GM19372 (cell line): ENCODE data around the gene ARL15.

Experiments used
- ATAC-seq: cut with Tn5 transposase; IDR thresholded peaks from one replicate; pipeline ENCODE4 v1.9.1; 2021; ENCODE audit warnings: mild to moderate bottlenecking, low read depth, moderate library complexity; ENCODE audit not compliant: unreplicated experiment

The ARL15 gene

DNA sequence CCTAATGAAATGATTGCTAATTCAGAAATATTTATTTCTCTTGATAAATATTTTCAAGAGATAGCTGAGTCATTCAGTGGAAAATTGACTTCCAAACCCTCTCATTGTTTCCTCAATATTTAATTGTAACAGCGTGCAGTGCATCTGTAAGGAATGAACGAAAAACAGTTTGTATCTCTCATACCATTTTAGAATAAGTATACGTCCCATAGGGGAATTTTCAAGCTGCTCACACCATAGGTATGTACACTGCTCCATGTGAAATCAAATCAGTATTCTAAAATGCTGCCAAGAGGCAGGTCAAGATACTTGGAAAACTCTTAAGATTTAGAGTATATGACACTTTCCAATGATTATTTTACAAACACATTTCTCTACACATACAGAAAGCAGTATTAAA, 202.2 kb downstream of the ARL15 start:
- no peak for ATAC-seq

DNA sequence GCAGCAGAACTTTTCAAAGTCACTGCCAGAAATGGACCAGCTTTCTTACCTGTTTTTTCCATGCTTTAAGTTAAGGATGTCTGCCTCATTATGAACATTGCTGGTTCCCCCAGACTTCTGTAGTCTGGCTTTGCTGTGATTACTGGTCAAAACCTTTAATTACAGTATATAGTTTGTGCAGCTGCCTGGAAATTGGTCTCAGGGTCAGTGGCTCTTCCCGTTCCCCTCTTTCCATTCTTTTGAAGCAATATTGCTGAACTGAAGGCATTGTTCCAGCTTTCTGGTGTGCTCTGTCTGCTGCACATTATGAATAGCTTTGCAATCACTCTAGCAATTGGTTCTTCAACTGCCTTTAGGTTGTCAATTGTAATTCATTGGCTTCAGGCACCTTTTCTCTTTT, 206.5 kb downstream of the ARL15 start:
- ATAC-seq: no peak

DNA sequence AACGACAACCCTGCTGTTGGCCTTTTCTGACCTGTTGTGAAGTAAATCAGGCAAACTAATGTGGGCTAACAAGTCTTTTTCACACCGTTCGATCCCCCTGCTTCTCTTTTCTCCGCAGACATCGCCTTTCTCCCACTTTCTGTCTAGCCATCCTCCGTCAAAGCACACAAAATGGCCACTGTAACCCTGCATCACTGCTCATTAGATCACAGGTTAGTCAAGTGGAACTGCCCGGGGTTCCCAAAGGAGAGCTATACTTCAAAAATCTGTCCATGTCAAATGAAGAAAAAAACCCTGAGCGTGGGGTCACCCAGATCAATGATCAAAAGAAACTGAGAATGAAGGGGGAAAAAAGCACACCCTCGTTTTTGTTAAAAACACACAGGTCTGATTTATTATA, 212.1 kb downstream of the ARL15 start:
- ATAC-seq: no peak

DNA sequence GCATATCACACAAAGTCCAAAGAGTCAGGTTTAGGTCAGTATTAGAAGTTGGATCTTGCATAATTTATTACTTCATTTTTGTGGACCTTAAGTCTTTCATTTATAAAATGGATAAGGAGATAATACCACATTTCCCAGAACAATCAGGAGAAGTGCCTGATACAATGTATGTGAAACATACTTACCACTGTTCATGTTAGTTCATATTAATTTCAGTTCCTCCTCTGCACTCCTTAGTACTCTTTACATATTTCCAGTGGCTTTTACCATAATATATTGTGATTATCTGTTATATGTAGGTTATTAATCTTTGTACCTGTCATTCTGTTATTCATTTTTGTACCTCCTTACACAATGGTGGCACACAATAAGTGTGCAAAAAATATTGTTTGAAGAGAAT, 214.4 kb downstream of the ARL15 start:
- ATAC-seq: no peak

DNA sequence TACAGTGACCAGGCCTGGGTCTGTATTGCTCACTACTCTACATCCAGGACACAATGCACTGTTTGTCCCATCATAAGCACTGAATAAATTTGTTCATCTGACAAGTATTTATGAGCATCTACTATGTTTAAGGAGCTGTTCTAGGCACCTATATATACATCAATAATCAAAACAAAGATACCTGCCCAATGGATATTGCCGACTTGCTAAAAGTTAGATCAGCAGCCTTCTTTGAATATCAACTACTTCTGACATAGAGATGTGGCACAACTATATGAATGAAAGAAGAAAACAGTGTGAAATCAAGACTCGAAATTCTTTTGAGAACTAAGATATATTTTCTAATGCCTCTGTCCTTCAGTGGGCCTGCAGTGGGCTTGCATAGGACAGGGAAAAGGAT, 215.7 kb downstream of the ARL15 start:
- ATAC-seq: no peak

DNA sequence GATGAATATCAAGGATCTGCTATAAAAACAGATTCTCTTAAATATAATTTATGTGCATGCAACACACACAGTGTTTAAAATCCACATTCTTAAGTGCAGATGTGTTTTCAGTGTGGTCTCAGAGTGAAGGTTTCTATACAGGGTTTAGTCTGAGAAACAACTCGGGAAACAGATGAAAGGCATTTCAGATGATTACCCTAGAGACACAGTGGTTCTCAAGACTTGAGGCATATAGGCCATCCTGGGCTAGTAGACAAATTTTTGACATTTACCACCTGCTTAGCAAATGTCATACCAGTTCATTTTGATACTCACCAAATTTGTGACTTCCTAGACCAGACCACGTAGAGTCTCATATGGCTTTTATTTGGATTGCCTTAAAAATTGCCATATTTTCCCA, 216.5 kb downstream of the ARL15 start:
- no peak for ATAC-seq

DNA sequence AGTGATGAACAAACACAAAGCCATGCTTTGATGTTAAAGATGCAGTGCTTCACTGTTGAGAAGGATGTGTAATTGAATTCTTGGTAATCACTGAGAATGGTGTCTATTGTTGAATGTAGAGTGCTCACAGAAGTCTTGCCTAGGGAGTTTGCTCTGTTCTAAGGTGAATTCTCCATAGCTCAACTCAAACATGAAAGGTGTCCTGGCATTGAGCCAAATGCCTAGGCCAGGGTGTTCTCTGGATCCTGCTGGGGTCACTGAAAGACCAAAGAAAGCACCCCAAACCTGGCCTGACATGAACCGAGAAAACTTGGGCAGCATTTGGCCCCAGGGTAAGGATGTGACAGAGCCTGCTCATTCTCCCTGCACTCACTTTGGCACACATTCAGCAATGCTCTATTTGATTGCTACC, 217.3 kb downstream of the ARL15 start:
- no peak for ATAC-seq

DNA sequence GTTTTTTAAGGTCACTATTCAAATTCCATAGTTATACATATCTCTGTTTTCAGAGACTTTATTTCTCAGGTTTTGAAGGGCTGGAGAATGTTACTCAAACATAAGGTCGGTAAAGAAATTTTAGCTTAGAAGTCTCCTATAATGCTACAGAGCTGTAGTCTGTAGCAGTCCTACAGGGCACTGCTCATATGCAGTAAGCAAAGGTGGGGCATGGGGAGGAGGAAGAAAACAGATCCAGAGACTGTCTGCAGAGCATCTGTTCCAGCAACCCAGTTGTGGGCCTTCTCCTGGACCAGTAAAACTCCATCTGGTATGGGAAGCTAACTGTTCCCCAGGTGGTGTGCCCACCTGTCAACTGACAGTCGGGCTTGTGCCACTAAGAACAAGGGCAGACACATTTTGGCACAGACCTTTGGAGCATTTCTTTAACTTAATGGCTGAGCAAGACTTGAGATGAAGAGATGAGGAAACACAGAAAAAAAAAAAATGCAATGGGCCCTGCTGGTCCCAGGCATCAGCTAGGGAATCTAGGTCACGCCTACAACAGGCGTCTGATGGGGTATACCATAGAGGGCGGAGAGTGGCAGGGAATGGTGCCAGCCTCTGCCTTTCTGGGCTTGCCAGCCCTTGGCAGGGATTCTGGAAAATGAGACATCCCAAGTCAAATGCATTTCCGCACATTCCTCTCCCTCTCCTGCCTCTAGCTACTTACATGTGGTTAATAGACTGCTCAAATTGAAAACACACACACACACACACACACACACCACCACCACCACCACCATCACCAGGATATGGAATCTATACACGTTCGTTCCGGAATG, 218.9 kb downstream of the ARL15 start:
- ATAC-seq: no peak

DNA sequence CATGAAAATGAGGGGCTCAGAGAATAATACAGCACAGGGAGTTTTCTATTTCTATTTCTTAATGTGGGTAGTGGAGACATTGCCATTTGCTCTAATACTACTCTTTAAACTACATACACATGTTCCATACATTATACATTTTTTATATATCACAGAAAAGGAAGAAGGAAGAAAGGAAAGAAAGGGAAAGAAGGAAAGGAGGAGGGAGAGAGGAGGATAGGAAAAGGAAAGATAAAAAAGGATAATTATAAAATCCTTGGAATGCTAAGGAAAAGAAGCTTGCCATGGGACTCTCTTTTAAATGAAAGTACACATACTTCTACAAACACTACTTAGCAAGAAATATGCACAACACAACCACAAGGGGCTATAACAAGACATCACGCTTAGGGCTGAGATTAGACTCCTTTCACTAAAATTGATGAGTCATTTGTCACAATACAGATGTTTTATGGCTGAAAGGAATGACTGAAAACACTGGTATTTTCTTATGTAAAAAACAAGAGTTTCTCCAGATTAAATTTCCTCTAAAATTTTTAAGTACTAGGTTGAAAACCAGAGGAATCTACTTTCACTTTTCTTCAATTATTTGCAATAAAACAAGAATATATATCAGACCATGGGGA, 219.8 kb downstream of the ARL15 start:
- no peak for ATAC-seq

DNA sequence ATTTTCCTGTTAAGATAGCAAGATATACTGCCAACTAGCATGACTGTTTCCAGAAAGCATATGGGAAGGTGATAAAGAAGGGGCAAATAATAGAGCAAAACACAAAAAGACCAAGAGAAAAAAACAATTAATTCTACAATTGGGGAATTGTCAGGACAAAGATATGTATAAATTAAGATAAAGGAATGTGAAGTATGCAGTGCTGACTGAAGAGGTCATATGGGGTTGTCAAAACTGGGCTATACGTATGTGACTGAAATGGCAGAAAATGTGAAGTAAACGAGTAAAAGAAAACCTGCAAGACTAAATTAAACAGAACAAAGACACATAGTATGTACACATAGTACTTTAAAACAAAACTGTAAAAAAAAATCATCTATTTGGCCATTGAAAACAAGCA, 222.3 kb downstream of the ARL15 start:
- no peak for ATAC-seq

DNA sequence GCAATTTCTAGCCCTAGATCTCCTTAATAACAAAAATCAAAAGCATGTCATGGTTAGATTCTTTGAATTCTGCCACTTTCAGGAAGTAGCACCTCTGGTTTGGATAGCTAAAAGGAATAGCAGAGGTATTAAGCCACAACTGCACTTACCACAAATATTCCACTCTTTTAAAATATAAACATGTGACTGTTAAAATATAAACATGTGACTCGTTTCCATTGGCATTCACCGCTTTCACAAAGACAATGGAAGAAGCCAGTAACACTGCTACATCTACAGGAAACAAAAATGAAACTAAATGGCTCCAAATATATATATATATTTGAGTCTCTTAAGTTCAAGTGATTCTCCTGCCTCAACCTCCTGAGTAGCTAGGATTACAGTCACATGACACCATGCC, 222.9 kb downstream of the ARL15 start:
- ATAC-seq: no peak

DNA sequence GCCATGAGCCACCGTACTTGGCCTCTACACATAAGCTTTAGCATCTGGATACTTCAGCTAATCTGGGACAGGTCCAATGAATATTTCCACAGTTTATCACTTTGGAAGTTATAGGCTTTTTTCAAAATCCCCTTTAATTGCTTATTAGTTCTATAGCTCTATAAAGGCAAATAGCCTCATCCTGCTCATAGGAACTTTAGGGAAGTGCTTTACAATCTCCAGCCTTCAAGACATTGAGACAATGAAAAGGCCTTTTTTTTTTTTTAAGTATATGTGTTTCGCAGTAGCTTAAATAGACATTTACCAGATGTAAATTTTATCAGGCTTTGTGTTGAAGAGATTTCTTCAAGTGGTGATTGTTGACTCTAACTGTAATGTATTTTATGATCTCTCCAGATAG, 224.2 kb downstream of the ARL15 start:
- ATAC-seq: no peak

DNA sequence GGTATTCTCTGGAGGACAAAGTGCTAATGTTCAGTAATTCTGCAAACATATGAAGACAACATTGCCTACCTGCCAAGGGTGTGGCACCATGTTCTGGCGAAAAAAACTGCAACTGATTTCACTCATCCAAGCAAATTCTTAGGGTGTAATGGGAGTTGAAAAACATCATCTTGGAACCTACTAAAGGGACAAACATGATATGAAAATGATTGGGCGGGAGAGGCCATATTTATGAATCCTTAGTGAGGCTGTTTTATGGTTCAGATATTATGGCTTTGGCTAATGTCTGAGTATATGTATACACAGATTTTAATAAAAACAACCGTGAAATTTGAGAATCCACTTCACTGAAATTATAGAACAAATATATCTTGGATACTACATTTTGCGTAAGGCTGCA, 225.7 kb downstream of the ARL15 start:
- no peak for ATAC-seq

DNA sequence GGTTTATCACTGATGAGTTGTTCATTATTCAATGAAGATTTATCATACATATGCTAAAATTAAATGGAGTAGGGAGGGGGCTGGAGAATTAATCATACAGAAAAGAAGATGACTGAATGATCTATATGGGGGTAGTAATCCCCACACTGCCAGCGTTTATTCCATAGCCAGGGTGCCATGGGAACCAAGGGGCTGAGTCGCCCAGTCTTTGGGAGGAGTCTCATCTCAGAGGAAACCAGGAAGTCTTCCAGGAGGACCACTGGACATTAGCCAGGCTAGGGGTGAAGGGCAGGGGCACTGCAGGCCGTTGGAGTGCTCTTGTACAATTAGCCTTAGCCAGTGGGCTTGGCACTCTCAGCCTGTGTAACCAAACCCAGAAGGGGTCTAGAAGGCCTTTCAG, 226.5 kb downstream of the ARL15 start:
- no peak for ATAC-seq

DNA sequence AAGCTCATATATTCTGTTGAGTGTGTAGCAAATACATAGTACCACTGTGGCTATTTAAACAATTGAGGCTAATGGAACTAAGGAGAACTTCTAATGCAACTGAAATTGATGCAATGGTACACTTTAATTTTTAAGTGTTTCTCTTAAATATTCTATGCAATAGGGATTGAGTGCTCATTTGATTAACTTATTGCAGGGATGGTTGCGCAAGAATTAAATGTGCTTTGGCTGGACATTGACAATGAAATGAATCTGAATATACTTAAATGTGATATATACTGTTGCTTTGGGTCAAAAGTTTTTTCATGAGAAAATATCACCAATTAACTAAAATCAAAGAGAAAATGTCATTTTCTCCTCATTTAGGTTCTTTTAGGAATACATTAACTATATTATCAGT, 227.1 kb downstream of the ARL15 start:
- ATAC-seq: no peak

DNA sequence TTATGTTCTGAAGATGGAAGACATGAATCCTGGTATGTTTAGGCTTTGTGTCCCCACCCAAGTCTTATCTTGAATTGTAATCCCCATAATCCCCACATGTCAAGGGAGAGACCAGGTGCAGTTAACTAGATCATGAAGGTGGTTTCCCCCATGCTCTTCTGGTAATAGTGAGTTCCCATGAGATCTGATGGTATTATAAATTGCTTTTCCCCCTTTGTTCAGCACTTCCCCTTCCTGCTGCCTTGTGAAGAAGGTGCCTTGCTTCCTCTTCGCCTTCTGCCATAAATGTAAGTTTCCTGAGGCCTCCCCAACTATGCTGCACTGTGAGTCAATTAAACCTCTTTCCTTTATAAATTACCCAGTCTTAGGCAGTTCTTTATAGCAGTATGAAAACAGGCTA, 229.0 kb downstream of the ARL15 start:
- no peak for ATAC-seq

DNA sequence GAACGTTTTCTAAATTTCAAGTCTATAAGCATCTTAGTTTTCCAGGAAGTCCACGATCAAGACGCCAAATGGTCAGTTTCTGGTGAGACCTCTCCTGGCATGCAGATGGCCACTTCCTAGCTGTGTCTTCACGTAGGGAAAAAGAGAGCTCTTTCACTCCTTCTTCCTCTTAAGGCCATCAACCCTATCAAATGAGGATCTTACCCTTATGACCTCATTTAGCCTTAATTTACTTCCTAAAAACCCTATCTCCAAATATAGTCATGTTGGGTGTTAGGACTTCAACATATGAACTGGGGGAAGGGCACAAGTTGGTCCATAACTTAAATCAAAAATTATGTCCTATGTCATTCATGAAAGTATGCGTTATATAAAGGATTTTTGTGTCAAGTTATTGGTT, 229.5 kb downstream of the ARL15 start:
- ATAC-seq: no peak

DNA sequence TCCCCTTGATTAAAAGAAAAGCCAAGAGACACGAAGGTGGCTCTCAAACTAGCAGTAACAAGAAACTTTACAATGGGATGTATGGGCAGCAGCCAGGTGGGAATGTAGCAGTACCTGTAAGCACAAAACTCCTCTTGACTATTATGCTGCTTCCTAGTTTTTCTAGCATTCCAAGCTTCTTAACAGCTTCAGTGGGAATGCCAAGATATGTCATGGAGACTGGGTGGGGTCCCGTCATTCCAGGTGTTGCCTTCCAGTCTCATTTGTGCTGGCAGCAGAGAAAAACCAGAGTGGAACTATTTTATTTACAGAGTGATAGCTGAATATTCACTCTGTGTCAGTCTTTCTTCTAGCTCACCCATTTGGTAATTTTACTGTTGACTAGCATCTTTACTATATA, 236.6 kb downstream of the ARL15 start:
- ATAC-seq: no peak

DNA sequence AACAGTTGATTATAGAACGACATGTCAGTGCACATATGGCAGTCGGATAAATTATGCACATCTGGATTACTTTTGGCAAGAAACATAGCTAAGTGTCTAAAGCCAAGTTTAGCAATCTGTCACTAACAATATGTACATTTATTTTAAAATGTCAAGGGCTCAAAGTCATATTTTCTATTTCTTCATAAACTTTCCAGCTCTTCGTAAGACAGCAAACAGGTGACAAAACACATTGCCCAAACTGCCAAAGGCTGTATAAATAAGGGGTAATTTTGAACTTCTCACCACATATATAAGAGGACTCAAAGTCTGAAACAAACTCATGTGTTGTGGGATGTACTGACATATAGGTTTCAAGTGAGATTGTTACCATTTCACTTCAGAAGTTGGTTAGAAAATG, 237.2 kb downstream of the ARL15 start:
- no peak for ATAC-seq

DNA sequence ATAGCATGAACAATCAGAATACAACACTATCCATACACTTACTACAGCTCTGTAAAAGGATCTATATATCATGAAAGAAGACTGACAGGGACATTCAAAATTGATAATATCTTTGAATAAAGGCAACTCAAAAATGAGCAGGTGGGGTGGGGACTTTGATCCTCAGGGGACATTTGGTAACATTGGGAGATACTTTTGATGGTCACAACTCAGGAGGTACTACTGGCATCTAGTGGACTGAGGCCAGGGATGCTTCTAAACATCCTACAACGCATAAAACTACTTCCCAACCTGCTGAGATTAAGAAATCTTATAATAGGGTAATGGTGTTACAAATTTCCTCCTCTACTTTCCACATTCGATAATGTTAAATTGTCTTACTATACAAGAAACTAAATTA, 243.9 kb downstream of the ARL15 start:
- no peak for ATAC-seq

DNA sequence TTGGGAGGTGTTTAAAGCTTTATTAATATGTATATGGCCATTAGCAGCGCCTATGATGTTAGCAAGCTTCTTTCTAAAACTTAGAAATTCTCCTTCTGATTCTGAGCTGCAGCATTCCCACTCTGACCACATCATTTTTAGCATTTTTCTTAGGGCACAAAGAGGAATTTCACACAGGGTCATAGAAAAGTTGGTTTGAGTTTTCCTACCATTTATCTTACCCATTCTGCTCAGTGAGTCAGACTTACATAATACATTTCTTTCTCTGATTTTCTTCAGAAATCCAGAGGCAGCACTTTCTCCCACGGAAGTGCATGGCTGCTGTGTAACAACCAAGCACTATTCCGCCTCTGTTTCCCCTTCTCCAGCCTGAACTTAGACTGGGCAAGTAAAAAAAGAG, 246.6 kb downstream of the ARL15 start:
- ATAC-seq: no peak

DNA sequence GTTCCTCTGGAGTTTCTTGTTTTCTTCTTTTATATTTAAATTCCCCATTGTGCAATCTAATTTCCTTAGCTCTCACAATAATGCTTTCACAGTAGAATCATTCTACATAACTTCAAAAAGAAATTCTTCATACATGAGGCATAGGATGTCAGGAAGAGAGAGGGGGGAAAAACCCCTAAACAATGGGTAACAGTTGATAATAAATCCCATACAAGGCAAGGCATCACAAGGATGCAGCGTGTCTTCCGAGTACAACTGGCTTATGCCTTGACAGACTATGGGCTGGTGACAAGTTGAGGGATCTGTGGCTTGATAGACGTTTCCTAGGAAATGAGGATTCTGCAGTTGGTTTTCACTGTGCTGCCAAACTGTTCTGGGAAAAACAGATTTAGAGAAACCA, 247.4 kb downstream of the ARL15 start:
- no peak for ATAC-seq
